Nephron (organoid): ENCODE measurements around the gene AMOTL1.

Experiments used
- H3K27ac Mint-ChIP-seq, 3 experiments: 2 replicates each; pipeline ENCODE4 v1.8.0; 2020; ENCODE audit warnings: mixed read lengths in 3 of 3, mild to moderate bottlenecking in 2 of 3, moderate library complexity in 1 of 3
- H3K27me3 Mint-ChIP-seq: 2 replicates; pipeline ENCODE4 v1.8.0; 2021; ENCODE audit warnings: low read depth, mild to moderate bottlenecking, moderate library complexity, mixed read lengths
- H3K36me3 Mint-ChIP-seq: 2 replicates; pipeline ENCODE4 v1.8.0; 2020; ENCODE audit warnings: low read depth, mixed read lengths
- H3K4me1 Mint-ChIP-seq: 2 replicates; pipeline ENCODE4 v1.8.0; 2020; ENCODE audit warnings: mixed read lengths
- H3K4me3 Mint-ChIP-seq, 3 experiments: 2 replicates each; pipeline ENCODE4 v1.8.0; 2020; ENCODE audit warnings: mild to moderate bottlenecking in 3 of 3, mixed read lengths in 3 of 3, moderate library complexity in 2 of 3
- H3K9me3 Mint-ChIP-seq: 2 replicates; pipeline ENCODE4 v1.8.0; 2020; ENCODE audit warnings: mixed read lengths
- TF ChIP-seq, protein P1 (sequence below), 3 experiments: fragments of 200-600 bp; sonication (generic); IDR thresholded peaks; one replicate each; pipeline ENCODE4 v1.5.0; 2021; ENCODE audit warnings: antibody characterized with exemption in 3 of 3; ENCODE audit not compliant: unreplicated experiment in 3 of 3

AMOTL1 gene

DNA sequence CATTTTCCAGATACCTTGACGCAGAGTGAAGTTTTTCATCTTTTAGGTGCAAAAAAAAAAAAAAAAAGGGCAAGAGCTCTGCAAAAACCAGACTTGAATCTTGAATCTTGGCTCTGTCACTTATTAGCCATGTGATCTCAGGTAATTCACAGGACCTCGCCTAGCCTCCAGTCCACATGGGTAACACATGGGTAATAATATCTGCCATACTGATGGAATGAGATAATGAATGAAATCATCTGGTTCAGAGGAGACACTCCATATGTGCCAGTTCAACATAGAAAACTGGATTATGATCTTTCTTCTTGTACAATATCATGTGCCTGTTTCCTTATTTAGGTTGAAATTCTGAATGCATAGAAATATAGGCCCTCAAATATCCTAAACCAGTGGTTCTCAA is 8.6 kb upstream of the AMOTL1 start:
- Mint-ChIP-seq H3K27me3 (no peaks in the 10 kb centered on the region), H3K4me3 (no peak overlapping the region), H3K27ac (no peak overlapping the region), H3K9me3 (no peaks in the 10 kb centered on the region), H3K4me1 (peaks cover 10% of the 10 kb centered on the region), H3K36me3 (no peaks in the 10 kb centered on the region)
- TF ChIP-seq, protein P1, sequence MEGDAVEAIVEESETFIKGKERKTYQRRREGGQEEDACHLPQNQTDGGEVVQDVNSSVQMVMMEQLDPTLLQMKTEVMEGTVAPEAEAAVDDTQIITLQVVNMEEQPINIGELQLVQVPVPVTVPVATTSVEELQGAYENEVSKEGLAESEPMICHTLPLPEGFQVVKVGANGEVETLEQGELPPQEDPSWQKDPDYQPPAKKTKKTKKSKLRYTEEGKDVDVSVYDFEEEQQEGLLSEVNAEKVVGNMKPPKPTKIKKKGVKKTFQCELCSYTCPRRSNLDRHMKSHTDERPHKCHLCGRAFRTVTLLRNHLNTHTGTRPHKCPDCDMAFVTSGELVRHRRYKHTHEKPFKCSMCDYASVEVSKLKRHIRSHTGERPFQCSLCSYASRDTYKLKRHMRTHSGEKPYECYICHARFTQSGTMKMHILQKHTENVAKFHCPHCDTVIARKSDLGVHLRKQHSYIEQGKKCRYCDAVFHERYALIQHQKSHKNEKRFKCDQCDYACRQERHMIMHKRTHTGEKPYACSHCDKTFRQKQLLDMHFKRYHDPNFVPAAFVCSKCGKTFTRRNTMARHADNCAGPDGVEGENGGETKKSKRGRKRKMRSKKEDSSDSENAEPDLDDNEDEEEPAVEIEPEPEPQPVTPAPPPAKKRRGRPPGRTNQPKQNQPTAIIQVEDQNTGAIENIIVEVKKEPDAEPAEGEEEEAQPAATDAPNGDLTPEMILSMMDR (IDR thresholded peaks at IDR 0.05; ENCODE audit: unreplicated experiment in 3 of 3): no peak

DNA sequence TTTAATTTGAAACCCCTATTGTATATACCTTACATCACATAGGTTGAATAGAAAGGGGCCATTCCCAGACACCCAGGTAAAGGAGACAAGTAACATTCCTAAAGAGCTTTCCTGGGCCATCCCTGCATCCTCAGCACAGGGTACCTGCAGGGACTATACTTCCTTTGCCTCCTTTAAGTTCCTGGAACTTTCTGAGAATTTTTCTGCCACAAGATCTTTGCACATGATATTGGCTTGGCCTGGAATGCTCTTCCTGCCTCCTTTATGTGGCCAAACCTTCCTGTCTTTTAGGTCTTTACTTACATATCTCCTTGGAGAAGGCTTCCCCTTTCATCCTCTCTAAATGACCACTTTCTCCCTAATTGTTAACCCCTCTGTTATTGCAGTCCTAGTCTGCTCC is 7.9 kb upstream of the AMOTL1 start:
- no peak overlapping the region for H3K4me3 Mint-ChIP-seq
- TF ChIP-seq, protein P1 (IDR thresholded peaks at IDR 0.05; ENCODE audit: unreplicated experiment in 3 of 3): no peak
- H3K9me3 Mint-ChIP-seq: no peaks in the 10 kb centered on the region
- H3K27ac Mint-ChIP-seq: no peak overlapping the region
- H3K36me3 Mint-ChIP-seq: no peaks in the 10 kb centered on the region
- peaks cover 10% of the 10 kb centered on the region for H3K4me1 Mint-ChIP-seq
- H3K27me3 Mint-ChIP-seq: no peaks in the 10 kb centered on the region

DNA sequence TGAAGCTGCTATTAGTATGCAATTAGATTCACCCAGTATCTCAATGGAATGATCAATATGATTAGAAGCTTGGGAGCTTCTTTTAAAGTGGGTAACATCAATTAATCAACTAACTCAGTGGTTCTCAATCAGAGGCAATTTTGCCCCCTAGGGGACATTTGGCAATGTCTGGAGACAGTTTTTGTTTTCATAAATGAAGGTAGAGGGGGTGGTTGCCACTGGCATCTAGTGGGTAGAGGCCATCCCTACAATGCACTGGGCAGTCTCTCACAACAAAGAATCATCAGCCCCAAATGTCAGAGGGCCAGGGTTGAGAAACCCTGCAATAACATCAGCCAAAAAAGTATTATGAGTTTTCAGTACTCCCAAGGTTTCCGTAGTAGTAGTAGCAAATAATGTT is 5.9 kb upstream of the AMOTL1 start:
- peaks cover 8% of the 10 kb centered on the region for H3K4me1 Mint-ChIP-seq
- no peaks in the 10 kb centered on the region for H3K36me3 Mint-ChIP-seq
- H3K4me3 Mint-ChIP-seq: no peak overlapping the region
- no peaks in the 10 kb centered on the region for H3K27me3 Mint-ChIP-seq
- TF ChIP-seq, protein P1 (IDR thresholded peaks at IDR 0.05; ENCODE audit: unreplicated experiment in 3 of 3): no peak
- no peaks in the 10 kb centered on the region for H3K9me3 Mint-ChIP-seq
- no peak overlapping the region for H3K27ac Mint-ChIP-seq

DNA sequence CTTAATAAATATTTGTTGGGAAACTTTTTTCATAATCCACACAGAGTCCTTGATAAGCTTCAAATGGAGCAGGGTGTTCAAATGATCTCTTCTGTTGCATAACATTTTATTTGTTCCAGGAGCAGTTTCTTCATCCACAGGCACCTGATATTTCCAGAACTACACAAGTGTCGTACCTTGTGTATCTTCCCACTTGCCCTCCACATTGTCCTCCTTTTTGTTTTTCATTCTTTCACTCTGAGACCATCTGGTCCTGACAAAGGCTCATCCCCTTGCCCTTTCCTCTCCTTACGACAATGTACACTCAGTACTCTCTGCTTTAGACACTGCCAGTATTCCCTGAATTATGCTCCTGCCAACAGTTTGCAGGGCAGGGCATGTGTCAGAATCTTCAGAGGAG is 5.2 kb upstream of the AMOTL1 start:
- no peak overlapping the region for H3K4me3 Mint-ChIP-seq
- H3K36me3 Mint-ChIP-seq: no peaks in the 10 kb centered on the region
- H3K4me1 Mint-ChIP-seq: peaks cover 4% of the 10 kb centered on the region
- no peak overlapping the region for H3K27ac Mint-ChIP-seq
- H3K27me3 Mint-ChIP-seq: no peaks in the 10 kb centered on the region
- TF ChIP-seq, protein P1 (IDR thresholded peaks at IDR 0.05; ENCODE audit: unreplicated experiment in 3 of 3): no peak
- H3K9me3 Mint-ChIP-seq: no peaks in the 10 kb centered on the region

DNA sequence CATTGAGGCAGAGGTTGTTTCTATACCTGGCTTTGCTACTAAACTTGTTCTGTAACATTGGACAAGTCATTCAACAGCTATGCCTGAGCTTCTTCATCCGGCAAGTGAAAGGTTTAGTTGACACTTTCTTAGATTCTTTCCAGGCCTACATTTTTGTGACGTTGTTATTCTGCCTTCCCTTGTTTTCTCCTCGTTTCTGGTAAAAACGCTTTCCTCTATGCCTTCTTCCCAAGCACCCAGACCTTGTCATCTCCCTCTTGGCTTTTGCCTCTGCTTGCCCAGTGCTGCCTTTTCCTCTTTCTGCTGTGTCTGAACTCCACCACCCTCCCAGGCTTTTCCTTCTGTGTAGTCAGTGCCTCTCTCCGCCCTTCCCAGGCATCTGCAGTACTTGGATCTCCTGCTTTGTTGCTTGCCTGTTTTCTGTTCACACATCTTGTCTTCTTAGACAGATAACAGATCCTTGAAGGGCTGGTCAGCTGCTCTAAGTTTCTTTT is 1.4 kb upstream of the AMOTL1 start:
- Mint-ChIP-seq H3K9me3 (no peaks in the 10 kb centered on the region), H3K4me1 (peaks cover 23% of the 10 kb centered on the region), H3K27me3 (no peaks in the 10 kb centered on the region), H3K36me3 (no peaks in the 10 kb centered on the region), H3K27ac (no peak overlapping the region), H3K4me3 (no peak overlapping the region)
- TF ChIP-seq, protein P1 (IDR thresholded peaks at IDR 0.05; ENCODE audit: unreplicated experiment in 3 of 3): no peak

DNA sequence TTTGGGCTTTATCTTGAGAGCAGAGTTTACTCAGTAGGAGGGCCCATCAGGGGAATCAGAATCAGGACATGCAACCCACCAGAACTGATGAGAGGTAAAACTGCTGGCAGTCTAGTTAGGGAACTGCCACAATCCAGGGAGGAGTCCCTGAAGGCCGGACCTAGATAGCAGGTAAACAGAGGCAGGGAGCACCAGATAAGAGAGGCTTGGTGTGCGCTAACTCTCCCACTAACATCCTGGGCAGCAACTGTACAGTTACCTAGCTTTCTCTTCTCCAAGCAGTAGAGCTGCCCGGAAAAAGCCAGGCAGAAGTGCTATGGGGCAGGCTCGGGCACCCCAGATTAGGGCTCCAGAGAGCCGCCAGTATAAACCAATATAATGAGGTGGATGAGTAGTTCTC is 865 bp upstream of the AMOTL1 start:
- Mint-ChIP-seq H3K4me3 (no peak overlapping the region), H3K27ac (peak overlapping the region; percentile 87 to 89 (median 88)), H3K36me3 (peaks cover 2% of the 10 kb centered on the region), H3K4me1 (peaks cover 27% of the 10 kb centered on the region), H3K27me3 (no peaks in the 10 kb centered on the region), H3K9me3 (no peaks in the 10 kb centered on the region)
- TF ChIP-seq, protein P1 (IDR thresholded peaks at IDR 0.05; ENCODE audit: unreplicated experiment in 3 of 3): no peak
